SK-N-SH (cell line): ENCODE data around the gene PLIN5.

Experiments used
- CTCF ChIP-seq: fragments of 200-600 bp; sonication (generic); IDR thresholded peaks from 2 replicates; pipeline ENCODE4 v1.6.1; 2017; ENCODE audit warnings: antibody characterized with exemption, mild to moderate bottlenecking, moderate library complexity
- IRF3 ChIP-seq: fragments of 150-350 bp; IDR thresholded peaks from 2 replicates; pipeline ENCODE4 v1.6.1; 2016; ENCODE audit warnings: mild to moderate bottlenecking, low read depth, low read length
- RCOR1 ChIP-seq: fragments of 150-350 bp; IDR thresholded peaks from 2 replicates; pipeline ENCODE4 v1.6.1; 2017; ENCODE audit warnings: antibody characterized with exemption, low read length
- RFX5 ChIP-seq: IDR thresholded peaks from 2 replicates; pipeline ENCODE4 v1.6.1; 2012; ENCODE audit warnings: mild to moderate bottlenecking, improper control_type of control experiment, low read length

- TF ChIP-seq RFX5, result no peak
- TF ChIP-seq IRF3, result no peak
- no peak for TF ChIP-seq CTCF
- no peak for TF ChIP-seq RCOR1
Observed at GRCh38 chr19:4550479-4551050, 15.5 kb upstream of the PLIN5 start.
